ENCODE measurements around the gene LRRK1.

- TF ChIP-seq CTCF (IDR thresholded peaks at IDR 0.05): no peak
- TF ChIP-seq POLR2AphosphoS5 (IDR thresholded peaks at IDR 0.05): no peak
- no peak for TF ChIP-seq POLR2A (IDR thresholded peaks at IDR 0.05)
- TF ChIP-seq EP300 (IDR thresholded peaks at IDR 0.05): no peak
Measured at GRCh38 chr15:100944986-100945385, 25.8 kb downstream of the LRRK1 start.
